CD4-positive, alpha-beta T cell treated with Interleukin-1 beta for 1 hour (primary cell): ENCODE results near the gene CEBPE.

ENCODE experiments used
- DNase-seq, 2 donors: peaks; one replicate each; pipeline ENCODE4 v3.0.0-alpha.2; 2020 to 2022

The CEBPE gene

DNA sequence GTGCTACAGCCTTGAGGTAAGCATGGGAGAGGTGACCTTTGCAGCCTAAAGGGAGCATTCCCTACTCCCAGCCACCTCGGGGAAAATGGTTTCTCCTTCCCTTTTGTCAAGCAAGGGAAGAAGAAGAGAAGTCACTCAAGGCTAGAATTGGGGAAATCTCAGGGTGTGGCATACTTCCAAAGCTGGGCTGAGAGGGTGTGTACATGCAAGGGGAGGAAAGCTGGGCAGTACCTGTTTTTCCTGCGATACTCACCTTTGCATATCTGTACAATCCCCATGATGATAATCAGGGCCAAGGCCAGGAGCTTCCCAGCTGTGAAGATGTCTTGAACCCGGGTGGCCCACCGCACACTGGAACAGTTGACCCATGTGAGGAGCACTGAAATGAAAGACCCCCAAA is 23.8 kb upstream of the CEBPE start:
- no peak for DNase-seq

DNA sequence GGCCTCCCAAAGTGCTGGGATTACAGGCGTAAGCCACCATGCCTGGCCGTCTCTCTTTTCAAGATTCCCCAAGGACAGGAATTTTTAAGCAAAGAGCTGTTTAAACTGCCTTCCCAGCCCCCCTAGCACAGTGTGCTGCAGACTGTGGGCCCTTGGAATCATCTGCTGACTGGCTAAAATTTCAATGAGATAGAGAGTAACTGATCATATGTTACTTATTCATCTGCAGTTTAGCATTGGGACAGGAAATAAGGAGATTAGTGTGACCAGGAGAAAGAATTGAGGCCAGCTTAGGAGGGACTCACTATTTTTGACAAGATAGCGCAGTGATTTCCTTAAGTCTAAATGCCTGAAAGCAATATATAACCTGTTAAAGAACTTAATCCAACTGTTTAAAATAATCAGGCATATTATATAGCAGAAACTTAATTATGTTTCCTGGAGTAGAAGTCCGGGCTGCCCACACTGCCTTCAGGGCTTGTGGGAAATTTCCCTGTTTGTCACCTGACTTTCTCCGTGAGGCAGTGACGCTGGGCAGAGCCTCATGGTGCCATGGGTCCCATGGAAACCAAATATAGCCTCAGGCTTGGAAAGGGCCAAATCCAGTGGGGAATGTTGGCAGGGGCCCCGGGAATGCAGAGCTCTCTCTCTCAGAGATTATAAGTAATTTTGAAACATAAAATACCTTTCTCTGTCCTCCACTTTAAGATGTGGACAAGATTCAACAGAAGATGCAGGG is 22.8 kb upstream of the CEBPE start:
- DNase-seq = no peak

- no peak for DNase-seq
These were observed 21.3 kb upstream of the CEBPE start for GRCh38 chr14:23140371-23140770.

DNA sequence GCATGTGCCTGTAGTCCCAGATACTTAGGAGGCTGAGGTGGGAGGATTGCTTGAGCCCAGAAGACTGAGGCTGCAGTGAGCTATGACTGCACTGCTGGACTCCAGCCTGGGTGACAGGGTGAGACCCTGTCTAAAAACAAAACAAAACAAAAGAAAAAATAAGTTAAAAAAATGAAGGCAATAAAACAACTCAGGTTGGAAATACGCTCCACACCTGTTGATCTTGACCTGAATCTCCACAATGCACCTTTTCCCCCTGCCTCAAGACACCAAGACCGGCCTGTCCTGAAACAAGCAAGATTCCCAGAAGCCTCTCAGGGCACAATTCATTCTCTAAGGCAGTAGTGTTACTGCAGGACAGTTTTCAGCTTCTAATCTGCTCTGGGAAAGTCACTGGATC is 20.8 kb upstream of the CEBPE start:
- DNase-seq = no peak

DNA sequence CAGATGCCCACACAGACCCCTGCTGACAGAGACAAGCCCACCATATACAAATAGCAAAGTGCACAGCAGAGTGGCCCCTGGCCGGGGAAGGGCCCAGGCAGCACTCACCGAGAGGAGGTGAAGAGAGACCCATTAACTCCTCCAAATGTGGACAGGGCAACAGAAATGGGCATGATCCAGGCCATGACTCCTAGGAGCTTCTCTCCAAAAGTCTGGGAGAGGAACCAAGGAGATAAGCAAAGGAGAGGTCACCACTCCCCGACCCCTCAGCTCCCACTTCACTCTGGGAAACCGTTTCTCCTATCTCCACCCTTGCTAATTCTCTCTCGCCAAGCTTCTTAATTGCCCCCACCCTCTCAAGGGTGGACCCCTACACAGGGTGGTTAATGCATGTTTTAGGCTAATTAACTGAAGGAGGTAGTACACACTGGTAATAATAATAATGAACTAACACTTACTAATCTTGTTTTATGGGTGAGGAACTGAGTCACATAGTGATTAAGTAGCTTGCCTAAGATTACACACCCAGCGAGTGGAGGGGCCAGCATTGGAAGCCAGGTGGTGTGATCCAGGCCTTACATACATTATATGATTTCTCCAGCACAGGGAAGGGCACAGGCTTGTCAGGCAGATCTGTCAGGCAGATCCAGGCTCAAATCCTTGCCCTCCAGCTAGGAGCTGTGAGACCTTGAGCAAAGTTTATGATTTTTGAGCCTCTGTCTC is 18.9 kb upstream of the CEBPE start:
- no peak for DNase-seq

- DNase-seq = no peak
These were observed 18.2 kb upstream of the CEBPE start for GRCh38 chr14:23137192-23137812.

DNA sequence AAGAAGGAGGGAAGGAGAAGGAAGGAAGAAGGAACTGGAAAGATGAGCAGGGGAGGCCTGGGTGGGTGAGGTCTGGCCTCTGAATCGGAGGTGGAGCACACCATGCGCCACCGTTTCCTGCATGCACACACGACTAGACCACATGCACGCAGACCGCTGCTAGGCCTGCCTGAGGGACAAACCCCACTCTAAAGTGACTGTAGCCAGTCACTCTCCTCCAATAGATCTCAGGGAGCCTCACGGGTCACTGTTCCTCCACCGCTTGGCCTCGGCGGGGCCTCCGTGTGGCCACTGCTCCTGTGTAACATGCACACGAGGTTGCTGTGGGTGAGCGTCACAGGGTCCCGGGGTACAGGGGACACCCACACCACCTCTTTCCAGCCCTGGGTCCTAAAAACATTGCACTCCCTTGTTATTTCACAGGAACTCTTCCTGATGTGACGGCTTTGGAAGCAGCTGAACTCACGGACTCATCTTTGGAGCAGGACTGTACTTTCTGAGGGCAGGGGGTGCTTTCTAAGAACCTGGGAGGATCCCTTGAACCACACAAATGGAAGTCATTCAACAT is 17.6 kb upstream of the CEBPE start:
- DNase-seq = no peak

GRCh38 chr14:23132970-23133369 is 13.9 kb upstream of the CEBPE start:
- no peak for DNase-seq

GRCh38 chr14:23131482-23131881 is 12.4 kb upstream of the CEBPE start:
- no peak for DNase-seq

GRCh38 chr14:23130871-23131270 is 11.8 kb upstream of the CEBPE start:
- no peak for DNase-seq

DNA sequence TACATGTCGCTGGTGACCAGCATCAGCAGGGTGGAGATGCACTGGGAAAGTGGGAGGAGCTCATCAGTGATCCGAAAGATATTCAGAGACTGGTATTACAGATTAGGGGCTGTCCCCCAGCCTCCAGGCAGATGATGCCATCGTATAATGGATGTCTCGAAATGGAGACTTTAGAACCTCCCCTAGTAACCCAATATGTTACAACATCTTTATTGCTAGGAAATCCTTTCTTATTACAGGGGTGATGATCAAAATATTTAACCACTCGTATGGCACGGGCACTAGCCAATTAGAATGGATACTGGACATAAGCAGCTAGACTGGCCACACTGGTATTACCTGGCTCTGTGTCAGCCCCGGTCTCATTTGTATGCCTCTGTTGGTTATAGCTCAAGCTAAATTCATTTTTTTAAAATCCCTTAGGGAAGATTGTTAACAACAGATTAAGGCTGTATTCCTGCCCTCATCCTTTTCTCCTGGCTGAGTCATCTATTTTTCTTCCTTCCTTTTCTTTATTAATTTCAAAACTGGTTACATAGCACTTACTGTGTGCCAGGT is 10.8 kb upstream of the CEBPE start:
- no peak for DNase-seq

- DNase-seq = no peak
These were observed 10.1 kb upstream of the CEBPE start for GRCh38 chr14:23128969-23129758.

DNA sequence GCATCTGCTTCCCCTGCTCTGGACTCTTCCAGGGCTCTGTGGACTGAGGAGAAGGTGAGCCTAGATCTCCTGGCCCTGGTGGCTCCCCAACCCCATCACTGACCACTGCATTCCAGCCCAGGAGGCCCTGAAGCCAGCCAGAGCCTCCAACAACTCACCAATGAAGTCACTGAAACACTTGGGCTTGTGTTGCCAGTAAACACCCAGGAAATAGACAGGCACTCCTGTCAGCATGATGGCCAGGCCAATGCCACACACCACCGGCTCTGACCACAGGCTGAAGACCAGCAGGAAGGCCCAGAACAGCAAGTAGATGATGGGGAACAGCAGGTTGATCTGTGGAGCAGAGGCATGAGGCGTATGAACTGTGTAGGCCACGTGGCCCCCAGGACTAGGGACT is 8.8 kb upstream of the CEBPE start:
- DNase-seq = no peak

DNA sequence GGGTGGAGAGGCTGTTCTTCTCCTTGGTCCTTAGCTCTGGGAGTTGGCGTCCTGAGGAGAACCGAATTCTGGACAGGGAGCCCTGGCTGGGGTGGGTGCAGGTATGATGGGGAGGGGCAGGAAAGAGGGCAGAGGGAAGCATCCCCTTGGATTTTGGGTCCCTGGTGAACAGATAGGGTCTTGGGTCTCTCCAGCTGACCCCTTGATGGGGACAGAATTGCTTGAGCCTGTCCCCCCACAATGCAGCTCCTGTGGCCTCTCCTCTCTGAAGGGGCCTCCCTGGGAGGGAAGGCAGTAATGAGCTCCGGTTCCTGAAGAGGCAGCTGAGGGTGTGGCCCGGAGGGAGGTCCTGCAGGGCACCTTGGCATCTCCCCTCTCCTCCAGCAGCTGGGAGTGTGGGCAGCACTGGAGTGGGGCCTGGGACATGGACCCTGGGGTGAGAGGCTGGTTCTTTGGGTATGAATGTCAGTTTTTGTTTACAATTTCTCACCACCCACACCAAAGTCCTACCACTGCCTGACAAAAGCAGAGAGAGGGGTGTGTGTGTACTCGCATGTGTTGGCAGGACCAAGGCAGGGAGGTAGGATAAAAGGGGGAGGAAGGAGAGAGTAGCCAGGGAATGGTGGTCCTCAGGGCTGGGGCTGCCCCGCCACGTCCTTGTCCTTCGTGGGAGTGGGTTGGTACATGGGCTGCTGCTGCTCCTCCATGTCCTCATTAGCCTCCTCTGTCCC is 7.7 kb upstream of the CEBPE start:
- no peak for DNase-seq

DNA sequence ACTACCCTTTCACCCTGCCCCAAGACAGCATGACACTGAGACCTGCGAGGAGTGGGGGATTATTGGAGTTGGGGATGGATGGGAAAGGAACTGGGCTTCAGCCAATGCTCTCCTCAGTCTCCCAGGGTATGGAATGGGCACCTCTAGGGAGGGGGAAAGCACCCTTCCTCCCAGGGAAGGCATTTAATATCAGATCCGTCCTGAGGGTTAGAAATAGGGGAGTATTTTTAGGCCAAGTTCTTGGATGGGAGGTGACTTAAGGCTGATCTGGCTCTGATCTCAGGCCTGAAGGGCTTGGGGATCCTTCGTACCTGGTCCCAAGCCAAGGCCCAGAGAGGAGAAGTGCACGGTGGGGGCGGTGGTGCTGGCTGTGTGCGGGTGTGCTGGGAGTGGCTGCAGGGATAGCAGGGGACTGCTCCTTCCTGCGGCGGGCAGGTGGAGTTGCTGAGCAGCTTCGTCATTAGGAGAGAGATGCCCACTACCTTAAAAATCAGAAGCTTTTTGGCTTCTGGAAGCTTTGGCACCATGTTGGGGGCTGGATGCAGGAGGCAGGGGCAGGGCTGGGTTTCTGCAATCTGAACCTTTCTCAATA is 7.0 kb upstream of the CEBPE start:
- DNase-seq = no peak

- no peak for DNase-seq
These were observed 6.0 kb upstream of the CEBPE start for GRCh38 chr14:23125011-23125410.

DNA sequence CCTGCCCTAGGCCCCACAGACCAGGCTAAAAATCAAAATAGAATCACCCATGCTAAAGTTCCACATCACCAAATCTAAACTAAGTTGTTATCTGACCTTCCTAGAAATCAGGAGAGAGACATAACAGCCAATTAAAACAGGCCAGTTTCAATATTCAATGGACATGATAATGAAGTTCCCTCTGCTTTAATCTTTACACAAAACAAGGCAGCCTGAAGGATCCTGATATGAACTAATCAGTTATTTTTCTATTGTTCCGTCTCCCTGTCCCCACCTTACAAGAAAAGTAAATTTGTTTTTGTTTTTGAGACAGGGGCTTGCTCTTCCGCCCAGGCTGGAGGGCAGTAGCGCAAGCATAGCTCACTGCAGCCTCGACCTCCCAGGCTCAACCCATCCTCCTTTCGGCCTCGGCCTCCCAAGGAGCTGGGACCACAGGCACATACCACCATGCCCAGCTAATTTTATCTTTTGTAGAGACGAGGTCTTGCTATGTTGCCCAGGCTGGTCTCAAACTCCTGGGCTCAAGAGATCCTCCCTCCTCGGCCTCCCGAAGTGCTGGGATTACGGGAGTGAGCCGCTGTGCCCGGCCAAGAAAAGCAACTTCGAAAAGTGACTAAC is 5.4 kb upstream of the CEBPE start:
- no peak for DNase-seq

DNA sequence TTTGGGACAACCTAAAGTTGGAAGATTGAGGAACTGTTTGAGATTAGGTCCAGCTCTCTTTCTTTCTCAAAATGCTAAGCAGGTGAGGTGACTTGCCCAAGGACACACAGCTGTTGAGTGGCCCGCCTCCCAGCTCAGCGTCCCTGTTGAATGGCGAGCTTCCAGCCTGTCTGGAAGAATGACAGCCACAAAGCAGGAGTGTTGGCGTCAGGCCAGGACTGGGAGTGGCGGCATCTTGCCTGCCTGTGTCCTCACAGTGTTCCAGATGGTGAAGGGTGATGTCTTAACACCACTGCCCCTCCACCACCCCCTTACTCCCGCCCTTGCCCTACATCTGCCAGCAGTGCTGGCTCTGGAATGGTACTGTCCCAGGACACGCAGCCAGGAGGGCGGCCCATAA is 4.4 kb upstream of the CEBPE start:
- DNase-seq = no peak

DNA sequence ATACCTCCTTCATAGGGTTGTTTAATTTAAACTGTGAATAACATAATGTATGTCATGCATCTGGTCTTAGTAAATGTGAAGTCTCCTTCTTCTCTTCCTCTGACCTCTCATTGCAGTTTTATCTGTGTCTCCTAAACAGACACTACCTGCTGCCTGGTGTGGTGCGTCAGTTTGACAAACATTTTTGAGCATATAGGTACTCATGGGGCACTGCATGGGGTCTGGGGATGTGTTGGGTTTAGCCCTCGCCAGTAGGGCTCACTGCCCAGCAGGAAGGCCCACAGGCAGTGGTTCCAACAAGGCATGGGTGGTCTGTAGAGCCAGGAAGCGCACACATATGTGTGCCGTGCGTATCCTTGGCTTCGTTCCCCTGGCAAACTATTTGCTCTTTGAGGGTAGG is 3.0 kb upstream of the CEBPE start:
- DNase-seq = no peak

- no peak for DNase-seq
These were observed 2.3 kb upstream of the CEBPE start for GRCh38 chr14:23121361-23121771.
